Panc1 (cell line): ENCODE measurements around the gene HOXA10.

Experiments used
- POLR2AphosphoS5 ChIP-seq: IDR thresholded peaks from 2 replicates; pipeline ENCODE4 v1.6.1; 2012; ENCODE audit warnings: mild to moderate bottlenecking, low read depth, low read length, moderate library complexity
- TCF7L2 ChIP-seq: IDR thresholded peaks from 2 replicates; pipeline ENCODE4 v1.6.1; 2011; ENCODE audit warnings: mild to moderate bottlenecking, low read depth, low read length, inconsistent platforms
- TF ChIP-seq, protein P1 (sequence below): fragments of 450-650 bp; IDR thresholded peaks from 2 replicates; pipeline ENCODE4 v1.5.1; 2017; ENCODE audit warnings: mild to moderate bottlenecking

- TF ChIP-seq, protein P1, sequence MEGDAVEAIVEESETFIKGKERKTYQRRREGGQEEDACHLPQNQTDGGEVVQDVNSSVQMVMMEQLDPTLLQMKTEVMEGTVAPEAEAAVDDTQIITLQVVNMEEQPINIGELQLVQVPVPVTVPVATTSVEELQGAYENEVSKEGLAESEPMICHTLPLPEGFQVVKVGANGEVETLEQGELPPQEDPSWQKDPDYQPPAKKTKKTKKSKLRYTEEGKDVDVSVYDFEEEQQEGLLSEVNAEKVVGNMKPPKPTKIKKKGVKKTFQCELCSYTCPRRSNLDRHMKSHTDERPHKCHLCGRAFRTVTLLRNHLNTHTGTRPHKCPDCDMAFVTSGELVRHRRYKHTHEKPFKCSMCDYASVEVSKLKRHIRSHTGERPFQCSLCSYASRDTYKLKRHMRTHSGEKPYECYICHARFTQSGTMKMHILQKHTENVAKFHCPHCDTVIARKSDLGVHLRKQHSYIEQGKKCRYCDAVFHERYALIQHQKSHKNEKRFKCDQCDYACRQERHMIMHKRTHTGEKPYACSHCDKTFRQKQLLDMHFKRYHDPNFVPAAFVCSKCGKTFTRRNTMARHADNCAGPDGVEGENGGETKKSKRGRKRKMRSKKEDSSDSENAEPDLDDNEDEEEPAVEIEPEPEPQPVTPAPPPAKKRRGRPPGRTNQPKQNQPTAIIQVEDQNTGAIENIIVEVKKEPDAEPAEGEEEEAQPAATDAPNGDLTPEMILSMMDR: peak; percentile 100
- TF ChIP-seq TCF7L2 (no peak), POLR2AphosphoS5 (no peak)
These were observed 13.4 kb downstream of the HOXA10 start for GRCh38 chr7:27160546-27161213.
